Activated CD8-positive, alpha-beta memory T cell treated with anti-CD3 and anti-CD28 coated beads for 1 hour (primary cell): ENCODE measurements around the gene RYR2.

ENCODE experiments used
- DNase-seq, 2 donors: peaks; one replicate each; pipeline ENCODE4 v3.0.0-alpha.2; 2020; ENCODE audit warnings: low read depth in 1 of 2; ENCODE audit errors: extremely low read depth in 1 of 2

RYR2 gene

GRCh38 chr1:237619553-237619952, 577.6 kb downstream of the RYR2 start:
- no peak for DNase-seq

- DNase-seq, result no peak
Observed at GRCh38 chr1:237634922-237635321, 592.9 kb downstream of the RYR2 start.

GRCh38 chr1:237638555-237638954, 596.6 kb downstream of the RYR2 start:
- no peak for DNase-seq

GRCh38 chr1:237640011-237640671, 598.2 kb downstream of the RYR2 start:
- no peak for DNase-seq

- DNase-seq, result no peak
Observed at GRCh38 chr1:237640966-237641365, 599.0 kb downstream of the RYR2 start.

DNA sequence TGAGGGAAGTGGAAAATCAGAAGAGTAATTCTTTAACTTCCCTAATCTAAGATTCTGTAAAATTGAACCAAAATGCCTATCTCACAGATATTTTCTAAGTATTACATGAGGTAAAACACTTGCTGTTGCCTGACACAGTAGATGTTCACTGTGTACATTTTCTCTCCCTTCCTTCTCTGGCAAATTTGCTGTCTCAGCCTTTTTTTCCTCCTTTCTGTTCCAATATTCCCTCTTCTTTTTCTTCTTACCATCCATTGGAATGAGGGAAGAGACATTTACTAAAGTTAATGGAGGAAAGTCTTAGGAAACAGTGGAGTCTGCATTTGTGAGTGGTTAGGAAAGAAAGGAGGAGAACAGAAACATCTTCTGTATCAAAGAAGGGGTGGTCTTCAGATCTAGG, 608.8 kb downstream of the RYR2 start:
- DNase-seq, result no peak

GRCh38 chr1:237655778-237656177, 613.8 kb downstream of the RYR2 start:
- DNase-seq, result no peak

DNA sequence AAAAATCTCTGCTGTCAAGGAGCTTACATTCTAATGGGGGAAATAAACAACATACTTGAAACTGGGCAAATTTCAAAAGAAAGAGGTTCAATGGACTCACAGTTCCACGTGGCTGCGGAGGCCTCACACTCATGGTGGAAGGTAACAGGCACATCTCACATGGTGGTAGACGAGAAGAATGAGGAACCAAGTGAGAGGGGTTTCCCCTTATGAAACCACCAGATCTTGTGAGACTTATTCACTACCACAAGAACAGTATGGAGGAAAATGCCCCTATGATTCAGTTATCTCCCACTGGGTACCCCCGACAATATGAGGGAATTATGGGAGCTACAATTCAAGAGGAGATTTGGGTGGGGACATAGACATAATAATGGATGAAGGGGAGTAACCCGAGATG, 622.4 kb downstream of the RYR2 start:
- no peak for DNase-seq

DNA sequence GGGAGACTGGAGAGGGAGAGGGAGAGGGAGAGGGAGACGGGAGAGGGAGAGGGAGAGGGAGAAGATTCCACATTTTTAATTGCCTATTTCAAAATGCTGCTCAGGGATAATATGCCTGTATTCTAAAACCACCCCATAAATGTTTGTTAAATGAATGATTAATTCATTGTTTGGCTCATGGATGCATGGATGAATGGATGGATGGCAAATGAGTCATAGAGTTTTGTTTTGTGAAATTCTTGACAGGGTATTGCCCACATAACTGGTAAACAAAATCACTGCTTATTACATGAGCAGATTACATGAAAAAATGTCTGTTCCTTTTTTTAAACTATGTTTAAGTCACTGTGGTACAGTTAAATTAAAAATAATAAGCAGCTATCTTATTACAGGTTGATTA, 628.3 kb downstream of the RYR2 start:
- DNase-seq, result no peak

DNA sequence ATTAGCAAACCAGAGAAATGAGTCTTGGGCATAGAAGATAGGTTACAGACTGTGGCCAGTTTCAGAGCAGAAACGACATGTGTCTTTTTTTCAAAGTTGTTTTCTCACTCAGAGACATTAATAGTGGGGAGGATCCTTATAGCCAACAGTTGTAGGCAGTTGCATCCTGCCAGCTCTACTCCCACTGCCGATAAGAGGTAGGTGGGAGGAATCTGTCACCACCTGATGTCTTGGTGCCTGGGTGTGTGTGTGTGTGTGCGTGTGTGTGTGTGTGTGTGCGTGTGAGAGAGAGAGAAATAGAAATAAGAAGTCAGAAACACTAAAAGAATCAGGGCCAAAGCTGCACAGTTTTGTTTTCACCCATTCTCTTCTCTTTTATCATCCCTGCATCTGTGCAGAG, 629.3 kb downstream of the RYR2 start:
- DNase-seq, result no peak

DNA sequence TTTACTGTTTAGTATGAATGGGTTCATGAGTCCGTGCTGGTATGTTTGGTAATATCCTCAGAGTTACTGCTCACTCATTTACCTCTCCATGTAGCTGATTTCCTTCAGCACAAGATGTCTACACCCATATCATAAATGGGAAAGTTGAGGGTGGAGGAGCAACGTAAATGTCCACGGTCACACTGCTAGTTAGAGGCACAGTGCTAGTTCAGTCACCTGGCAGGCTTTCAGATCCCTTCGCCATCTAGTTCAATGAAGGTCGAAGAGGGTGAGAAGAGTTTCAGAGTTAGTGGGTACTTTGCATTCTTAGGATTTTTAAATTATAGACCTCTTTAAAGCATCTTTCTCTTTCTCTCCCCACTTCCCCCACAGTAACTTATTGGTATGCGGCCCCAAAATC, 630.0 kb downstream of the RYR2 start:
- no peak for DNase-seq

GRCh38 chr1:237672748-237673147, 630.8 kb downstream of the RYR2 start:
- no peak for DNase-seq

- DNase-seq, result no peak
Observed at GRCh38 chr1:237673631-237674030, 631.6 kb downstream of the RYR2 start.

- DNase-seq, result no peak
Observed at GRCh38 chr1:237677979-237678378, 636.0 kb downstream of the RYR2 start.

- no peak for DNase-seq
Observed at GRCh38 chr1:237679687-237680086, 637.7 kb downstream of the RYR2 start.

DNA sequence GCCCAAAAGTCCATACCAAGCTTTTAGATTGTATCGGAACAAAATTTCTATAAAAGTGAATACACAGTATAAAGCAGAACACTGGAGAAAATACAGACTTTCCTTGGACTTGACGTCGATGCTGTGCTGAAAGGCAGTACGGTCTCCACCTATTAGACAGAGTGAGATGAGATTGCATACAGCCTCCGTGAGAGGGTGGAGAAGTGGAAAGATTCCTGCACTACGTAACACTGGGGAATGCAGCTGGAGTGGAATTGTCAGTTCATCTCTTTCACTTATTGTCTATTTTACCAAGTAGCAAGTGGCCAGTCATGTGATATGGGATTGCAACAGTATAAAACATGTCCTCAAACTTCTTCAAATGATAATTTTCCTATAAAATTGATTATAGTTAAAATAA, 639.2 kb downstream of the RYR2 start:
- DNase-seq, result no peak

DNA sequence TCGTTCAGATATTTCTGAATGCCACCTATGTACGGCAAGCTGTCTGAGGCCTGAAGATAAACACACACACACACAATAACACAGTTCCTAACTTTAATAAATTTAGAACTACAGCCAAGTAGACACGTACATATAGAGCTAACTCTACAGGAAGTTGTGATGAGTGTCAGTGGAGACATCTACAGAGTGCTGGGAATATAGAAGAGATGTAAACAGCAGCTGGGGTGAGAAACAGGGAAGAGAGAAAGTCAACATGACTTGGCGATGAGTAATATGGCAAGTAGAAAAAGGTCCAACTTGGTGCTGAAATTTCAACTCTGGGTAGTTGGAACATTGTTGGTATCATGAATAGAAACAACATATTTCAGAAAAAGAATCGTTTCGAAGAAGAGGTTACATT, 642.3 kb downstream of the RYR2 start:
- no peak for DNase-seq

DNA sequence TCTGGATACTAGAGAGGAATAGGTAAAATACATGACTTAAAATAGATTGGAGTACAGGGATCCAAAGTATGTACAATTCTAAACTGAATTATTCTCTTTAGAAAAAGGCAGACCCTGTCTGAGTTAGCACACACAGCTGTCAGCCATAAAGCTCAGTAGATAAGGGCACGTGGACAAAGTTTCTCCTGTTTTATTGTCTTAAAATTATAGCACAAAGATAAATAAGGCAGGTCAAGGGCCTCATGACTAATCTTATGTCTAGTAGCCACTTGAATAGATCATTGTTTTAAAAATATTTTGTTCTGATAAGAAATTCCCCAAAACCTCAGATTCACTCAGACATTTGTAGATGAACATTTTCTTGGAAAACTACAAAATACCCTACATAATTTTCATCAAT, 643.6 kb downstream of the RYR2 start:
- DNase-seq, result no peak

- no peak for DNase-seq
Observed at GRCh38 chr1:237687804-237688203, 645.8 kb downstream of the RYR2 start.

GRCh38 chr1:237690656-237691055, 648.7 kb downstream of the RYR2 start:
- DNase-seq, result no peak

DNA sequence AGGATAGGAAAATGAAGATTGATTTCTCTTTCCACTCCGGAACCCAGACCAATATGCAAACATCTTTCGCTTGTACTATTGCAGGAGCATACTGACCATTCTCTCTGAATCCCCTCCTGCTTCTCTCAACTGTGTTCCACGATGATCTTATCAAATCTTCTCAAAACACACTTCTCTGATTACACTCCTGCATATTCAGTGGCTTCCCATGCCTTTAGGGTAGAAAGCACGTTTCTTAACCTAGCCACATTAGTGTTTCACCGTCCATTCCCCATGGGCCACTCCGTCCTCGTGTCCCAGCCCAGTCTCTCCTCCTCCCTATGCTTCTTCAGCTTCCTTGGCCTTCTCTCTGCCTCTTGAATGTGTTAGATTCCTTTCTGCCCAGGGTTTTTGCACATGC, 650.3 kb downstream of the RYR2 start:
- DNase-seq, result no peak

DNA sequence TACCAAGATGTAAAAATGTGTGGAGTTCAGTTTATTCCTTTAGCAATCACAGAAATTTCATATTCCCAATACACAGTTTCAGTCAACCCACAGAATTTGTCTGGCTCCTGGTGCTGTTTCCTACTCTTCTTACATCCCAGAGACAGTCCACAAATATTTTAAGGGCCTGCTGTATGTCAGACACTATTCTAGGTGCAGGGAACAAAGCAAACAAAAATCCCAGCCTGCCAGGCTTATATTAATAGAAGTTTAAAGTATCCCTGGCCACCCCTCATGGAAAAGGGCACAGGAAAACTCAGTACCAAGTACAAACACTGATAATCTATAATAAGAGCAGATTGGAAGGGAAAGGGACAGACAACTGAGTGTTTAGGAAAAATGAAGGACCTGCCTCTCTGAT, 653.9 kb downstream of the RYR2 start:
- DNase-seq, result no peak

GRCh38 chr1:237700181-237700580, 658.2 kb downstream of the RYR2 start:
- DNase-seq, result no peak
